ENCODE data around the gene SLC24A4. TPM values are rescaled to one million over a fixed set of nuclear protein-coding genes. Genes with fewer than 3 reads are reported as not detected.
A peak's percentile ranks its signal among the peaks of the same experiment; 100 is the strongest.

SLC24A4 gene
- total RNA-seq, 2 donors from 2014 or later, result 0.11 to 0.17 TPM

- no peaks in the 10 kb centered on the region for H3K9me3 ChIP-seq
These were observed 29.4 kb downstream of the SLC24A4 start for GRCh38 chr14:92352158-92352985.

GRCh38 chr14:92353447-92353846, 30.5 kb downstream of the SLC24A4 start:
- H3K4me1 ChIP-seq, result no peaks in the 10 kb centered on the region
- H3K9ac ChIP-seq (ENCODE audit: low read depth in 2 of 2, low read length in 2 of 2), result no peak overlapping the region
- DNase-seq, result no peak
- H3K4me3 ChIP-seq, result no peak overlapping the region
- H3K9me3 ChIP-seq, result no peaks in the 10 kb centered on the region
- H3K27ac ChIP-seq, result no peak overlapping the region
- no peak for TF ChIP-seq CTCF (IDR thresholded peaks at IDR 0.05)
- H3K27me3 ChIP-seq, result no peaks in the 10 kb centered on the region
- intact Hi-C loops (cut with DNase I), result no loop called here
- no peaks in the 10 kb centered on the region for H3K36me3 ChIP-seq

More at GRCh38 chr14:92352158-92352985, 29.4 kb downstream of the SLC24A4 start:
- TF ChIP-seq CTCF (IDR thresholded peaks at IDR 0.05), result no peak
- intact Hi-C loops (cut with DNase I), result no loop called here
- DNase-seq, result no peak
- Histone ChIP-seq H3K27ac (no peak overlapping the region), H3K27me3 (no peaks in the 10 kb centered on the region), H3K4me3 (no peak overlapping the region), H3K4me1 (no peaks in the 10 kb centered on the region), H3K9ac (ENCODE audit: low read depth in 2 of 2, low read length in 2 of 2) (no peak overlapping the region), H3K36me3 (no peaks in the 10 kb centered on the region)

- intact Hi-C loops (cut with DNase I), result no loop called here
- H3K9me3 ChIP-seq, result no peaks in the 10 kb centered on the region
- no peak overlapping the region for H3K9ac ChIP-seq (ENCODE audit: low read depth in 2 of 2, low read length in 2 of 2)
- H3K36me3 ChIP-seq, result no peaks in the 10 kb centered on the region
- no peaks in the 10 kb centered on the region for H3K4me1 ChIP-seq
- H3K27ac ChIP-seq, result no peak overlapping the region
- H3K27me3 ChIP-seq, result no peaks in the 10 kb centered on the region
- no peak for DNase-seq
- TF ChIP-seq CTCF (IDR thresholded peaks at IDR 0.05), result no peak
- no peak overlapping the region for H3K4me3 ChIP-seq
These were observed 33.7 kb downstream of the SLC24A4 start for GRCh38 chr14:92356677-92357076.

- H3K36me3 ChIP-seq, result no peaks in the 10 kb centered on the region
- H3K4me3 ChIP-seq, result no peak overlapping the region
- H3K4me1 ChIP-seq, result no peaks in the 10 kb centered on the region
- H3K27ac ChIP-seq, result no peak overlapping the region
- no peaks in the 10 kb centered on the region for H3K27me3 ChIP-seq
- intact Hi-C loops (cut with DNase I), result no loop called here
- no peak for TF ChIP-seq CTCF (IDR thresholded peaks at IDR 0.05)
- no peaks in the 10 kb centered on the region for H3K9me3 ChIP-seq
- H3K9ac ChIP-seq (ENCODE audit: low read depth in 2 of 2, low read length in 2 of 2), result no peak overlapping the region
- no peak for DNase-seq
These were observed 37.8 kb downstream of the SLC24A4 start for GRCh38 chr14:92360651-92361370.

- Histone ChIP-seq H3K27me3 (no peaks in the 10 kb centered on the region), H3K9me3 (no peaks in the 10 kb centered on the region), H3K4me1 (no peaks in the 10 kb centered on the region), H3K27ac (no peak overlapping the region), H3K36me3 (no peaks in the 10 kb centered on the region), H3K4me3 (no peak overlapping the region), H3K9ac (ENCODE audit: low read depth in 2 of 2, low read length in 2 of 2) (no peak overlapping the region)
- TF ChIP-seq CTCF (IDR thresholded peaks at IDR 0.05), result no peak
- intact Hi-C loops (cut with DNase I), result no loop called here
- DNase-seq, result peak; percentile 28
These were observed 39.8 kb downstream of the SLC24A4 start for GRCh38 chr14:92362781-92363235.

All from colonic mucosa (tissue), 4 donors.